ENCODE data around the gene PLK2.

PLK2 gene

DNA sequence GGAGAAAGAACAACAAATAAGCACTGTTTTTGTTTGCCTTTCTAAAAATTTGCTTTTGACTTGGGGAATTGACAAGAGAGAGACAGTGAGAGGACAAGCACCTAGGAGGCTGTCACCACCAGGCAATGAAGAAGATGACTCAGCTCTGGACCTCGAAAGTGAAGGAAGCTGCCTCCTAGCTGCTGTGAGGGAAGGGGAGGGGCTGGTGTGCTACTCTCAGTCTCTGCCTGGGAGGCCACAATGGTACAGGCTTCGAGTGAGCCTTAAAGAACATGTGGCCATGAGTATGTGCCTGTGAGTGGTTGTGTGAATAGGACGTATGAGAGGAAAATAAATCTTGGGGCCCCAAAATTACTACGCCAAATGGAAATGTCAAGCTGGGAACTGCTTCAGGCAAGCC, 7.1 kb upstream of the PLK2 start:
- H3K4me1 ChIP-seq (ENCODE audit: low read length): peaks cover 31% of the 10 kb centered on the region
- H3K9ac ChIP-seq (ENCODE audit: low read length): no peak overlapping the region
- no peak overlapping the region for H3K4me3 ChIP-seq (ENCODE audit: low read length)
- no peak for TF ChIP-seq CTCF (IDR thresholded peaks at IDR 0.05; ENCODE audit: low read depth, low read length)
- H2AFZ ChIP-seq (ENCODE audit: low read depth, low read length): no peak overlapping the region
- H3K4me2 ChIP-seq (ENCODE audit: low read length): peak overlapping the region; percentile 20
- no peak overlapping the region for H3K27ac ChIP-seq (ENCODE audit: low read length)
- H3K9me3 ChIP-seq (ENCODE audit: insufficient read depth, low read length): no peaks in the 10 kb centered on the region
- no peaks in the 10 kb centered on the region for H3K79me2 ChIP-seq (ENCODE audit: low read length)
- no peaks in the 10 kb centered on the region for H3K36me3 ChIP-seq (replicated peaks; ENCODE audit: low read depth, low read length)
- no peaks in the 10 kb centered on the region for H3K27me3 ChIP-seq (ENCODE audit: low read depth, low read length)
- H4K20me1 ChIP-seq (ENCODE audit: insufficient read depth, low read length): no peaks in the 10 kb centered on the region

GRCh38 chr5:58462623-58463230, 2.8 kb upstream of the PLK2 start:
- H3K36me3 ChIP-seq (replicated peaks; ENCODE audit: low read depth, low read length): no peaks in the 10 kb centered on the region
- no peaks in the 10 kb centered on the region for H4K20me1 ChIP-seq (ENCODE audit: insufficient read depth, low read length)
- H3K4me1 ChIP-seq (ENCODE audit: low read length): peaks cover 25% of the 10 kb centered on the region
- H3K27ac ChIP-seq (ENCODE audit: low read length): 0 out of 2 replicates have a peak overlapping the region, but pooled peaks have one; percentile 7
- 0 out of 2 replicates have a peak overlapping the region, but pooled peaks have one; percentile 5 for H3K4me3 ChIP-seq (ENCODE audit: low read length)
- H3K9ac ChIP-seq (ENCODE audit: low read length): peak overlapping the region; percentile 26; the same call in 1 of the 2 replicates
- no peaks in the 10 kb centered on the region for H3K27me3 ChIP-seq (ENCODE audit: low read depth, low read length)
- TF ChIP-seq EZH2phosphoT487 (IDR thresholded peaks at IDR 0.05; ENCODE audit: low read depth) (no peak), CTCF (IDR thresholded peaks at IDR 0.05; ENCODE audit: low read depth, low read length) (peak; percentile 61)
- no peaks in the 10 kb centered on the region for H3K79me2 ChIP-seq (ENCODE audit: low read length)
- H3K9me3 ChIP-seq (ENCODE audit: insufficient read depth, low read length): no peaks in the 10 kb centered on the region
- peak overlapping the region; percentile 41; the same call in 1 of the 2 replicates for H2AFZ ChIP-seq (ENCODE audit: low read depth, low read length)
- peak overlapping the region; percentile 56 for H3K4me2 ChIP-seq (ENCODE audit: low read length)

DNA sequence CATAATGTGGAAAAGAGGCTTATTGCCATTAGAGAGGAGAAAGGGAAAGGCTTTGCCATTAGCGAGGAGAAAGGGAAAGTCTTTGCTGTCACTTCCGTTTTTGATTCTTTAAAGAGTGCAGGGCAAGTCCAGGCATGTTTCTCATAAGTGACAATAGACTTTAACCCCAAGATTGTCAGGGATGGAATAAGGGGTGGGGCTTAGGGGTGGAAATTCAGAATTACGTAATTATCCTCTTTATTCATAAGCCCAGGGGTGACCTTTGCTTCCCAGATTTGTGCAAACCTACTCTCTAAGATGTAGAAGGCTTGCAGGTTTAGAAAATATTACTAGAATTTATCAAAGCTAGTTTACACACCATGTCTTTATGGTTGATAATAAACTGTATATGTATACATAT, 2.3 kb upstream of the PLK2 start:
- Histone ChIP-seq H3K4me3 (ENCODE audit: low read length) (0 out of 2 replicates have a peak overlapping the region, but pooled peaks have one; percentile 5), H3K9me3 (ENCODE audit: insufficient read depth, low read length) (no peaks in the 10 kb centered on the region), H3K4me1 (ENCODE audit: low read length) (peaks cover 21% of the 10 kb centered on the region), H4K20me1 (ENCODE audit: insufficient read depth, low read length) (no peaks in the 10 kb centered on the region), H3K36me3 (replicated peaks; ENCODE audit: low read depth, low read length) (no peaks in the 10 kb centered on the region), H3K79me2 (ENCODE audit: low read length) (no peaks in the 10 kb centered on the region), H2AFZ (ENCODE audit: low read depth, low read length) (peak overlapping the region; percentile 41; the same call in 1 of the 2 replicates), H3K4me2 (ENCODE audit: low read length) (peak overlapping the region; percentile 56), H3K27ac (ENCODE audit: low read length) (0 out of 2 replicates have a peak overlapping the region, but pooled peaks have one; percentile 7), H3K9ac (ENCODE audit: low read length) (peak overlapping the region; percentile 26; the same call in 1 of the 2 replicates), H3K27me3 (ENCODE audit: low read depth, low read length) (no peaks in the 10 kb centered on the region)
- no peak for TF ChIP-seq CTCF (IDR thresholded peaks at IDR 0.05; ENCODE audit: low read depth, low read length)

- Histone ChIP-seq H3K4me1 (ENCODE audit: low read length) (peaks cover 13% of the 10 kb centered on the region), H3K9ac (ENCODE audit: low read length) (peak overlapping the region; percentile 23; the same call in 1 of the 2 replicates), H3K27ac (ENCODE audit: low read length) (no peak overlapping the region), H2AFZ (ENCODE audit: low read depth, low read length) (peak overlapping the region; percentile 55), H3K36me3 (replicated peaks; ENCODE audit: low read depth, low read length) (no peaks in the 10 kb centered on the region), H4K20me1 (ENCODE audit: insufficient read depth, low read length) (no peaks in the 10 kb centered on the region), H3K4me2 (ENCODE audit: low read length) (peak overlapping the region; percentile 81), H3K4me3 (ENCODE audit: low read length) (peak overlapping the region; percentile 71), H3K79me2 (ENCODE audit: low read length) (no peaks in the 10 kb centered on the region), H3K9me3 (ENCODE audit: insufficient read depth, low read length) (no peaks in the 10 kb centered on the region), H3K27me3 (ENCODE audit: low read depth, low read length) (no peaks in the 10 kb centered on the region)
- no peak for TF ChIP-seq EZH2phosphoT487 (IDR thresholded peaks at IDR 0.05; ENCODE audit: low read depth)
- TF ChIP-seq CTCF (IDR thresholded peaks at IDR 0.05; ENCODE audit: low read depth, low read length): peak; percentile 68
These were observed 923 bp upstream of the PLK2 start for GRCh38 chr5:58460732-58461286.
